8988T (cell line): ENCODE data around the gene GRK3.

ENCODE experiments used
- DNase-seq: peaks from one replicate; pipeline ENCODE4 v3.0.0; 2011

The GRK3 gene

GRCh38 chr22:25764270-25765015 is 200.0 kb downstream of the GRK3 start:
- DNase-seq: no peak

GRCh38 chr22:25765016-25765367 is 200.5 kb downstream of the GRK3 start:
- DNase-seq: no peak

- DNase-seq: no peak
Measured at GRCh38 chr22:25765801-25766200, 201.3 kb downstream of the GRK3 start.

GRCh38 chr22:25766418-25766817 is 201.9 kb downstream of the GRK3 start:
- no peak for DNase-seq

GRCh38 chr22:25770333-25770732 is 205.9 kb downstream of the GRK3 start:
- DNase-seq: no peak

- DNase-seq: no peak
Measured at GRCh38 chr22:25772288-25772687, 207.8 kb downstream of the GRK3 start.

GRCh38 chr22:25774575-25775026 is 210.1 kb downstream of the GRK3 start:
- DNase-seq: peak; percentile 36

- no peak for DNase-seq
Measured at GRCh38 chr22:25775531-25775930, 211.1 kb downstream of the GRK3 start.

GRCh38 chr22:25777411-25777810 is 212.9 kb downstream of the GRK3 start:
- no peak for DNase-seq

GRCh38 chr22:25777870-25778269 is 213.4 kb downstream of the GRK3 start:
- peak; percentile 58 for DNase-seq
